H1 (cell line): Measurements from ENCODE around the gene DMC1. TPM values are rescaled to one million over a fixed set of nuclear protein-coding genes. Genes with fewer than 3 reads are reported as not detected.

Source experiments
- CTCF ChIA-PET: fragments of 300-600 bp; sonication (Branson Sonifier 250); formaldehyde crosslinking; loops from one replicate; lab custom pipeline; 2021; ENCODE audit not compliant: partially characterized antibody; lab: Charles Lee
- POLR2A ChIA-PET: fragments of 300-600 bp; sonication (Branson Sonifier 250); formaldehyde crosslinking; loops from one replicate; lab custom pipeline; 2021; ENCODE audit warnings: inconsistent platforms; ENCODE audit not compliant: partially characterized antibody; lab: Charles Lee
- DNase-seq, 2 experiments: peaks; one replicate each; pipeline versions ENCODE4 v3.0.0 to v3.0.0-alpha.2; 2010 to 2022; ENCODE audit warnings: low spot score in 2 of 2, low read depth in 1 of 2, mixed read lengths in 1 of 2
- FAIRE-seq: peaks from 2 replicates; lab custom pipeline; 2011; peaks lifted over from hg19 to GRCh38; lab: Jason Lieb, UNC
- H2AFZ ChIP-seq: 2 replicates; pipeline ENCODE4 v1.8.1; 2012; ENCODE audit warnings: low read length, inconsistent platforms
- H2AK5ac ChIP-seq: 2 replicates; pipeline ENCODE4 v1.6.1; 2013; ENCODE audit warnings: low read depth, low read length
- H2BK120ac ChIP-seq: replicated peaks from 2 replicates; pipeline ENCODE3; 2013; ENCODE audit warnings: low read depth, low read length, inconsistent platforms
- H2BK12ac ChIP-seq: 2 replicates; pipeline ENCODE4 v1.6.1; 2013; ENCODE audit warnings: low read depth, low read length
- H2BK15ac ChIP-seq: 2 replicates; pipeline ENCODE4 v1.6.1; 2013; ENCODE audit warnings: low read length
- H2BK20ac ChIP-seq: 2 replicates; pipeline ENCODE4 v1.6.1; 2013; ENCODE audit warnings: low read length
- H2BK5ac ChIP-seq: 2 replicates; pipeline ENCODE4 v1.6.1; 2013; ENCODE audit warnings: low read depth, low read length
- H3K14ac ChIP-seq: 2 replicates; pipeline ENCODE4 v1.6.1; 2013; ENCODE audit warnings: inconsistent platforms; ENCODE audit not compliant: insufficient read length
- H3K18ac ChIP-seq: 2 replicates; pipeline ENCODE4 v1.6.1; 2013; ENCODE audit warnings: low read length; ENCODE audit errors: extremely low read depth
- H3K23ac ChIP-seq: 2 replicates; pipeline ENCODE4 v1.6.1; 2013; ENCODE audit warnings: inconsistent platforms; ENCODE audit not compliant: insufficient read length
- H3K23me2 ChIP-seq: 2 replicates; pipeline ENCODE4 v1.6.1; 2013; ENCODE audit warnings: low read depth, low read length
- H3K27ac ChIP-seq: 2 replicates; pipeline ENCODE4 v1.6.1; 2011; ENCODE audit warnings: low read depth, low read length, inconsistent platforms
- H3K27me3 ChIP-seq, 4 experiments: replicated peaks in 1 of 4; 1 replicate in 1 of 4; 2 replicates in 3 of 4; pipeline versions ENCODE4 v1.6.1 to v1.8.1; 2011 to 2013; ENCODE audit warnings: low read length in 3 of 4, mild to moderate bottlenecking in 3 of 4, inconsistent platforms in 2 of 4, mixed read lengths in 2 of 4, moderate library complexity in 1 of 4; ENCODE audit not compliant: control insufficient read depth in 3 of 4, insufficient read depth in 3 of 4; ENCODE audit errors: extremely low read depth in 1 of 4
- H3K36me3 ChIP-seq, 4 experiments: 2 replicates each; pipeline versions ENCODE4 v1.6.1 to v1.8.1; 2011 to 2013; ENCODE audit warnings: mild to moderate bottlenecking in 4 of 4, low read length in 3 of 4, moderate library complexity in 2 of 4, control low read depth in 1 of 4, inconsistent platforms in 1 of 4; ENCODE audit not compliant: insufficient read depth in 4 of 4, control insufficient read depth in 2 of 4
- H3K4ac ChIP-seq: replicated peaks from 2 replicates; pipeline ENCODE3; 2013; ENCODE audit warnings: low read length, low read depth, mixed read lengths, inconsistent platforms; ENCODE audit not compliant: insufficient read length
- H3K4me1 ChIP-seq, 4 experiments: replicated peaks in 1 of 4; 1 replicate in 1 of 4; 2 replicates in 3 of 4; pipeline versions ENCODE4 v1.6.1 to v1.8.1; 2011 to 2013; ENCODE audit warnings: low read length in 3 of 4, inconsistent platforms in 2 of 4, mixed read lengths in 1 of 4; ENCODE audit not compliant: insufficient read depth in 4 of 4, control insufficient read depth in 3 of 4
- H3K4me2 ChIP-seq, 2 experiments: 2 replicates each; pipeline versions ENCODE4 v1.6.1 to v1.8.1; 2011 to 2013; ENCODE audit warnings: low read depth in 2 of 2, low read length in 2 of 2, control low read depth in 1 of 2, inconsistent platforms in 1 of 2, mild to moderate bottlenecking in 1 of 2; ENCODE audit not compliant: insufficient read depth in 1 of 2
- H3K4me3 ChIP-seq, 4 experiments: fragments of 200-600, 300-600 bp in 1 of 4; sonication (generic), shearing (Covaris generic), sonication (Bioruptor Twin) in 1 of 4; 2 replicates each; pipeline versions ENCODE4 v1.5.1 to v1.8.1; 2011 to 2016; ENCODE audit warnings: low read length in 4 of 4, low read depth in 3 of 4, control low read depth in 2 of 4, inconsistent platforms in 2 of 4, mild to moderate bottlenecking in 2 of 4, mixed read lengths in 1 of 4, moderate library complexity in 1 of 4; ENCODE audit not compliant: insufficient read depth in 2 of 4; ENCODE audit errors: extremely low read depth in 1 of 4
- H3K56ac ChIP-seq: replicated peaks from 2 replicates; pipeline ENCODE3; 2013; ENCODE audit warnings: low read depth, mild to moderate bottlenecking, mixed read lengths, low read length, inconsistent platforms; ENCODE audit not compliant: insufficient read length
- H3K79me1 ChIP-seq: 2 replicates; pipeline ENCODE4 v1.6.1; 2013; ENCODE audit warnings: low read depth, low read length, control low read depth
- H3K79me2 ChIP-seq, 2 experiments: 2 replicates each; pipeline versions ENCODE4 v1.6.1 to v1.8.1; 2012 to 2013; ENCODE audit warnings: low read length in 2 of 2, mild to moderate bottlenecking in 2 of 2, inconsistent platforms in 1 of 2; ENCODE audit not compliant: insufficient read depth in 2 of 2, control insufficient read depth in 1 of 2
- H3K9ac ChIP-seq, 4 experiments: replicated peaks in 1 of 4; 1 replicate in 1 of 4; 2 replicates in 3 of 4; pipeline versions ENCODE4 v1.6.1 to v1.8.1; 2011 to 2013; ENCODE audit warnings: low read depth in 3 of 4, low read length in 3 of 4, control low read depth in 2 of 4, mild to moderate bottlenecking in 2 of 4, moderate library complexity in 2 of 4, inconsistent platforms in 1 of 4; ENCODE audit errors: extremely low read depth in 1 of 4
- H3K9me3 ChIP-seq, 2 experiments: 2 replicates each; pipeline versions ENCODE4 v1.6.1 to v1.8.1; 2012 to 2013; ENCODE audit warnings: mild to moderate bottlenecking in 2 of 2, moderate library complexity in 2 of 2, control low read depth in 1 of 2, inconsistent platforms in 1 of 2, low read depth in 1 of 2, low read length in 1 of 2, mixed read lengths in 1 of 2; ENCODE audit not compliant: insufficient read depth in 2 of 2
- H4K20me1 ChIP-seq, 2 experiments: replicated peaks in 1 of 2; 2 replicates each; pipeline versions ENCODE3 to v1.8.1; 2011 to 2013; ENCODE audit warnings: inconsistent platforms in 2 of 2, low read length in 2 of 2, mild to moderate bottlenecking in 1 of 2; ENCODE audit not compliant: insufficient read depth in 2 of 2, control insufficient read depth in 1 of 2
- H4K5ac ChIP-seq: 2 replicates; pipeline ENCODE4 v1.6.1; 2013; ENCODE audit warnings: low read length, low read depth, mixed read lengths, inconsistent platforms; ENCODE audit not compliant: insufficient read length
- H4K8ac ChIP-seq: 2 replicates; pipeline ENCODE4 v1.8.0; 2013; ENCODE audit warnings: mild to moderate bottlenecking, moderate library complexity, low read length, inconsistent platforms; ENCODE audit not compliant: insufficient read depth; ENCODE audit errors: extremely low read depth
- H4K91ac ChIP-seq: replicated peaks from 2 replicates; pipeline ENCODE3; 2013; ENCODE audit warnings: low read length, mixed read lengths, inconsistent platforms; ENCODE audit not compliant: insufficient read length
- ASH2L ChIP-seq: fragments of 200-600, 300-600 bp; sonication (generic); IDR thresholded peaks from one replicate; pipeline ENCODE4 v1.7.1; 2017; ENCODE audit warnings: low read length
- HDAC2 ChIP-seq, 2 experiments: fragments of 300-600 bp in 1 of 2; sonication (generic) in 1 of 2; IDR thresholded peaks; 2 replicates each; pipeline ENCODE4 v1.6.1; 2011 to 2012; ENCODE audit warnings: low read depth in 2 of 2, low read length in 2 of 2, mild to moderate bottlenecking in 2 of 2, moderate library complexity in 2 of 2, borderline replicate concordance in 1 of 2, inconsistent platforms in 1 of 2
- HDAC6 ChIP-seq: IDR thresholded peaks from one replicate; pipeline ENCODE4 v1.7.1; 2012; ENCODE audit warnings: low read depth, mild to moderate bottlenecking, inconsistent platforms, low read length, moderate library complexity
- POLR2A ChIP-seq, 2 experiments: IDR thresholded peaks; 1 replicate in 1 of 2; 2 replicates in 1 of 2; pipeline ENCODE4 v1.6.1; 2011; ENCODE audit warnings: low read depth in 2 of 2, low read length in 2 of 2, mild to moderate bottlenecking in 2 of 2; ENCODE audit errors: control extremely low read depth in 1 of 2
- RAD21 ChIP-seq, 2 experiments: IDR thresholded peaks in 1 of 2; conservative IDR thresholded peaks in 1 of 2; 2 replicates each; pipeline ENCODE4 v1.6.1; 2011; ENCODE audit warnings: low read depth in 2 of 2, low read length in 2 of 2, improper control_type of control experiment in 1 of 2, inconsistent platforms in 1 of 2, mild to moderate bottlenecking in 1 of 2, moderate library complexity in 1 of 2
- SUZ12 ChIP-seq: fragments of 200-600 bp; sonication (generic); IDR thresholded peaks from 2 replicates; pipeline ENCODE4 v1.6.1; 2012; ENCODE audit warnings: mild to moderate bottlenecking, inconsistent platforms, low read length, moderate library complexity, mixed read lengths
- ZNF274 ChIP-seq: IDR thresholded peaks from 2 replicates; pipeline ENCODE4 v1.7.0; 2012; ENCODE audit warnings: low read length, borderline replicate concordance; ENCODE audit errors: extremely low read depth
- WGBS, 2 experiments: shearing (Covaris generic) in 1 of 2; methylation state at CpG; one replicate each; pipeline versions ENCODE4 v1.1.6 to v1.1.7; 2013 to 2015; ENCODE audit warnings: low lambda C conversion rate in 2 of 2, mixed read lengths in 2 of 2, inconsistent platforms in 1 of 2, low coverage in 1 of 2, missing lambda C conversion rate in 1 of 2; ENCODE audit not compliant: insufficient replicate concordance in 2 of 2, insufficient coverage in 1 of 2, insufficient read length in 1 of 2; ENCODE audit errors: extremely low coverage in 1 of 2, missing lambda C conversion rate in 1 of 2; 5-methylcytosine and 5-hydroxymethylcytosine counted together
- polyA plus RNA-seq, 7 experiments: library from polyadenylated mRNA; depleted of rRNA in 3 of 7; stranded (reverse) in 5 of 7; unstranded in 2 of 7; fragments of >200 nt in 5 of 7; fragments of 200-250 nt in 2 of 7; gene quantifications; 1 replicate in 5 of 7; 2 replicates in 1 of 7; 4 replicates in 1 of 7; pipeline versions ENCODE4 v1.2.1 to v1.2.3, GENCODE V29; 2011 to 2013; ENCODE audit warnings: missing spikeins in 2 of 7, mixed read lengths in 2 of 7
- total RNA-seq: library from RNA; stranded (reverse); fragmentation: NEBNext Ultra II Directional; extraction: Animal tissue kit (Norgen Biotek cat#: 25700); gene quantifications from 2 replicates; pipeline ENCODE4 v1.2.1, GENCODE V29; 2021

DMC1 gene
- total and polyA plus RNA-seq, 2 of the 8 experiments (the other 6 are each of a cell fraction or from before 2014, with no cell fraction given), result 3.8 to 7.2 TPM

GRCh38 chr22:38614332-38615063, 44.5 kb upstream of the DMC1 start:
- Histone ChIP-seq H3K9ac (no peak overlapping the region), H3K56ac (no peak overlapping the region), H3K9me3 (no peaks in the 10 kb centered on the region), H3K4me1 (no peaks in the 10 kb centered on the region), H3K14ac (no peak overlapping the region), H2AFZ (no peak overlapping the region), H2AK5ac (no peak overlapping the region), H3K18ac (no peak overlapping the region), H3K36me3 (peaks cover 0 to 20% (median 9%) of the 10 kb centered on the region in 4 experiments; a peak in 3 of 8 replicates), H3K79me2 (no peaks in the 10 kb centered on the region), H3K79me1 (no peaks in the 10 kb centered on the region), H4K8ac (no peak overlapping the region), H3K23me2 (no peaks in the 10 kb centered on the region; the same call in 1 of the 2 replicates), H2BK120ac (no peak overlapping the region), H4K5ac (no peak overlapping the region), H3K27me3 (no peaks in the 10 kb centered on the region), H2BK5ac (no peak overlapping the region), H2BK12ac (no peak overlapping the region), H3K23ac (no peak overlapping the region), H3K4me2 (no peak overlapping the region), H3K4me3 (no peak overlapping the region), H4K91ac (no peak overlapping the region), H3K27ac (no peak overlapping the region), H3K4ac (no peak overlapping the region), H2BK20ac (no peak overlapping the region), H2BK15ac (no peak overlapping the region), H4K20me1 (peaks cover 0 to 1% of the 10 kb centered on the region in 2 experiments)
- WGBS, 2 experiments, result 87% methylated on average over 4 of the region's 4 CpGs; no CpG with 5 or more reads in 1 of the 2 experiments
- TF ChIP-seq ZNF274 (no peak), POLR2A (IDR thresholded peaks at IDR 0.05; ENCODE audit: control extremely low read depth in 1 of 2, low read depth in 2 of 2, low read length in 2 of 2) (no peak), HDAC6 (no peak), HDAC2 (IDR thresholded peaks at IDR 0.05; ENCODE audit: borderline replicate concordance in 1 of 2, low read depth in 2 of 2, low read length in 2 of 2) (no peak), RAD21 (IDR thresholded peaks at IDR 0.05 in 1 of 2, conservative IDR thresholded peaks at IDR 0.05 in 1 of 2; ENCODE audit: low read depth in 2 of 2, low read length in 2 of 2) (no peak), ASH2L (no peak), SUZ12 (no peak)
- ChIA-PET CTCF (interaction anchor here (0.9 to 1.2 kb wide), 3 partner anchors 51 to 146 kb away, joined by 3 to 4 read pairs (median 4); partner anchors contain the start of genes KDELR3 and TOMM22), POLR2A (interaction anchor here (1.1 kb wide), 1 partner anchor 701 kb away, joined by 3 read pairs; no protein-coding TSS in a partner anchor)
- DNase-seq (no peak), FAIRE-seq (no peak)
